Left cardiac atrium (tissue), 2 donors: ENCODE measurements around the gene STX17. TPM values are rescaled to one million over a fixed set of nuclear protein-coding genes. Genes with fewer than 3 reads are reported as not detected.

Experiments used
- total RNA-seq, 2 donors: library from RNA; stranded (reverse); fragmentation: NEBNext Ultra II Directional; extraction: Animal tissue kit (Norgen Biotek cat#: 25700); gene quantifications; one replicate each; pipeline ENCODE4 v1.2.1, GENCODE V29; 2021
- donor health status: DM: no; HTN: yes; CAD: no; lungs with severe emphysema.
- donor health status: DM: yes; HTN: yes; CAD: no.

Gene STX17
- total RNA-seq, 2 donors from 2014 or later = 17.3 to 19.9 TPM

Other genes starting within 250 kb of the STX17 start
- gene NR4A3, start 84.8 kb upstream of the STX17 start, total RNA-seq = 10 to 100 TPM; 38.6 to 92.1 TPM
- gene ERP44, start 192.3 kb downstream of the STX17 start, total RNA-seq = 10 to 100 TPM; 18.9 to 19.5 TPM
- gene INVS, start 192.6 kb downstream of the STX17 start, total RNA-seq = 1 to 10 TPM; 7.9 to 9.3 TPM